HUES64 (cell line): ENCODE data around the gene USP15.
"Not testable (repeated sequence)": the region's sequence is repeated elsewhere in the genome, so short reads cannot be mapped to it uniquely, and the experiment has no call there.

Experiments used
- H3K27ac ChIP-seq: 2 replicates; pipeline ENCODE4 v1.7.0; 2013; ENCODE audit warnings: low read depth, low read length, inconsistent platforms
- H3K27me3 ChIP-seq: 2 replicates; pipeline ENCODE4 v1.6.1; 2013; ENCODE audit warnings: mild to moderate bottlenecking, low read length; ENCODE audit not compliant: insufficient read depth
- H3K36me3 ChIP-seq: 2 replicates; pipeline ENCODE4 v1.6.1; 2013; ENCODE audit warnings: mild to moderate bottlenecking, low read length; ENCODE audit not compliant: insufficient read depth
- H3K4me1 ChIP-seq: 2 replicates; pipeline ENCODE4 v1.6.1; 2013; ENCODE audit warnings: mild to moderate bottlenecking, low read length, moderate library complexity; ENCODE audit not compliant: insufficient read depth
- H3K4me3 ChIP-seq: 2 replicates; pipeline ENCODE4 v1.5.1; 2013; ENCODE audit warnings: mild to moderate bottlenecking, low read length, moderate library complexity
- H3K9ac ChIP-seq: 2 replicates; pipeline ENCODE4 v1.6.1; 2013; ENCODE audit warnings: mild to moderate bottlenecking, low read depth, low read length
- H3K9me3 ChIP-seq: 2 replicates; pipeline ENCODE4 v1.6.1; 2013; ENCODE audit warnings: low read depth, low read length; ENCODE audit not compliant: insufficient read depth
- WGBS: fragments of 150-250, 120-280 bp; methylation state at CpG from one replicate; pipeline ENCODE4 v1.1.7; 2013; ENCODE audit warnings: missing lambda C conversion rate; 5-methylcytosine and 5-hydroxymethylcytosine counted together

USP15 gene

GRCh38 chr12:62435303-62436163, 175.3 kb downstream of the USP15 start:
- Histone ChIP-seq H3K27ac (no peak overlapping the region), H3K36me3 (no peaks in the 10 kb centered on the region), H3K9me3 (no peaks in the 10 kb centered on the region), H3K27me3 (peaks cover 59% of the 10 kb centered on the region), H3K4me3 (peak overlapping the region; percentile 66), H3K9ac (peak overlapping the region; percentile 30; the same call in 1 of the 2 replicates), H3K4me1 (no peaks in the 10 kb centered on the region; the same call in 1 of the 2 replicates)
- 4% methylated on average over 29 of the region's 29 CpGs for WGBS

- H3K9ac ChIP-seq = no peak overlapping the region
- no peaks in the 10 kb centered on the region for H3K9me3 ChIP-seq
- no peaks in the 10 kb centered on the region for H3K36me3 ChIP-seq
- H3K27ac ChIP-seq = no peak overlapping the region
- peak overlapping the region; percentile 66 for H3K4me3 ChIP-seq
- peaks cover 54% of the 10 kb centered on the region for H3K27me3 ChIP-seq
- 83% methylated on average over 12 of the region's 12 CpGs for WGBS
- no peaks in the 10 kb centered on the region; the same call in 1 of the 2 replicates for H3K4me1 ChIP-seq
Observed at GRCh38 chr12:62436164-62436503, 175.9 kb downstream of the USP15 start.

GRCh38 chr12:62438098-62438692, 178.0 kb downstream of the USP15 start:
- WGBS = 47% methylated on average over 6 of the region's 6 CpGs

GRCh38 chr12:62446754-62447452, 186.7 kb downstream of the USP15 start:
- Histone ChIP-seq H3K9me3 (no peaks in the 10 kb centered on the region; the same call in 1 of the 2 replicates), H3K36me3 (no peaks in the 10 kb centered on the region), H3K27me3 (no peaks in the 10 kb centered on the region), H3K4me3 (no peak overlapping the region), H3K9ac (no peak overlapping the region), H3K27ac (no peak overlapping the region), H3K4me1 (no peaks in the 10 kb centered on the region)
- WGBS = 94% methylated on average over 2 of the region's 2 CpGs

More at GRCh38 chr12:62438098-62438692, 178.0 kb downstream of the USP15 start:
- Histone ChIP-seq H3K9me3 (no peaks in the 10 kb centered on the region; the same call in 1 of the 2 replicates), H3K4me3 (no peak overlapping the region), H3K4me1 (no peaks in the 10 kb centered on the region; the same call in 1 of the 2 replicates), H3K36me3 (no peaks in the 10 kb centered on the region), H3K9ac (no peak overlapping the region), H3K27ac (no peak overlapping the region), H3K27me3 (peaks cover 34% of the 10 kb centered on the region)

- Histone ChIP-seq H3K9ac (no peak overlapping the region), H3K4me1 (no peaks in the 10 kb centered on the region), H3K27ac (no peak overlapping the region), H3K36me3 (no peaks in the 10 kb centered on the region), H3K4me3 (no peak overlapping the region), H3K27me3 (no peaks in the 10 kb centered on the region; the same call in 1 of the 2 replicates), H3K9me3 (no peaks in the 10 kb centered on the region)
- WGBS = 89% methylated on average over 2 of the region's 3 CpGs
Observed at GRCh38 chr12:62448436-62448835, 188.2 kb downstream of the USP15 start.

GRCh38 chr12:62455429-62455828, 195.2 kb downstream of the USP15 start:
- not testable (repeated sequence) for H3K9ac ChIP-seq, H3K36me3 ChIP-seq, H3K9me3 ChIP-seq, H3K27me3 ChIP-seq, H3K27ac ChIP-seq, H3K4me3 ChIP-seq, H3K4me1 ChIP-seq
- WGBS = 73% methylated on average over 2 of the region's 2 CpGs

- WGBS = 93% methylated on average over 3 of the region's 3 CpGs
- no peaks in the 10 kb centered on the region for H3K27me3 ChIP-seq
- peaks cover 11% of the 10 kb centered on the region; the same call in 1 of the 2 replicates for H3K9me3 ChIP-seq
- H3K36me3 ChIP-seq = no peaks in the 10 kb centered on the region
- H3K4me1 ChIP-seq = no peaks in the 10 kb centered on the region
- H3K4me3 ChIP-seq = no peak overlapping the region
- no peak overlapping the region for H3K27ac ChIP-seq
- no peak overlapping the region for H3K9ac ChIP-seq
Observed at GRCh38 chr12:62458626-62459025, 198.4 kb downstream of the USP15 start.

GRCh38 chr12:62459976-62460375, 199.8 kb downstream of the USP15 start:
- no peaks in the 10 kb centered on the region for H3K4me1 ChIP-seq
- peaks cover 15% of the 10 kb centered on the region; the same call in 1 of the 2 replicates for H3K9me3 ChIP-seq
- H3K36me3 ChIP-seq = no peaks in the 10 kb centered on the region
- H3K9ac ChIP-seq = no peak overlapping the region
- H3K27ac ChIP-seq = no peak overlapping the region
- H3K4me3 ChIP-seq = no peak overlapping the region
- no peaks in the 10 kb centered on the region for H3K27me3 ChIP-seq

GRCh38 chr12:62461171-62461837, 201.1 kb downstream of the USP15 start:
- WGBS = 93% methylated on average over 32 of the region's 32 CpGs
- not testable (repeated sequence) for H3K27ac ChIP-seq, H3K9ac ChIP-seq, H3K27me3 ChIP-seq, H3K4me3 ChIP-seq, H3K36me3 ChIP-seq, H3K4me1 ChIP-seq
- peaks cover 15% of the 10 kb centered on the region; the same call in 1 of the 2 replicates for H3K9me3 ChIP-seq

GRCh38 chr12:62463252-62463651, 203.0 kb downstream of the USP15 start:
- H3K4me1 ChIP-seq, H3K27ac ChIP-seq, H3K36me3 ChIP-seq, H3K27me3 ChIP-seq, H3K9ac ChIP-seq, H3K4me3 ChIP-seq: not testable (repeated sequence)
- H3K9me3 ChIP-seq = peaks cover 15% of the 10 kb centered on the region; the same call in 1 of the 2 replicates
- 86% methylated on average over 5 of the region's 7 CpGs for WGBS
